Right renal pelvis (tissue), 4 donors: ENCODE results near the gene TNPO2. TPM values are rescaled to one million over a fixed set of nuclear protein-coding genes. Genes with fewer than 3 reads are reported as not detected.
"Not testable (repeated sequence)": the region's sequence is repeated elsewhere in the genome, so short reads cannot be mapped to it uniquely, and the experiment has no call there.

Experiments
- DNase-seq, 4 donors: peaks; one replicate each; pipeline ENCODE4 v3.0.0-alpha.2; 2013; ENCODE audit warnings: low read depth in 4 of 4, low spot score in 3 of 4, missing footprints in 1 of 4
- polyA plus RNA-seq, 4 donors: library from polyadenylated mRNA; unstranded; fragments of 120-200 nt; gene quantifications; one replicate each; pipeline ENCODE4 v1.2.1, GENCODE V29; 2013; ENCODE audit not compliant: insufficient read length in 4 of 4

Gene TNPO2
- polyA plus RNA-seq, 4 donors, result 65.4 to 76.8 (median 68.6) TPM

GRCh38 chr19:12708641-12709040 is 15.1 kb downstream of the TNPO2 start:
- no peak for DNase-seq

GRCh38 chr19:12706332-12706718 is 17.4 kb downstream of the TNPO2 start:
- DNase-seq, result no peak

- no peak for DNase-seq
Measured at GRCh38 chr19:12705654-12706331, 17.9 kb downstream of the TNPO2 start.

GRCh38 chr19:12705169-12705568 is 18.6 kb downstream of the TNPO2 start:
- no peak for DNase-seq

GRCh38 chr19:12703046-12703445 is 20.7 kb downstream of the TNPO2 start:
- no peak for DNase-seq

GRCh38 chr19:12701596-12702282 is 22.0 kb downstream of the TNPO2 start:
- DNase-seq, result no peak

- no peak for DNase-seq
Measured at GRCh38 chr19:12698138-12698537, 25.6 kb downstream of the TNPO2 start.

- DNase-seq, result not testable (repeated sequence)
Measured at GRCh38 chr19:12697425-12697824, 26.3 kb downstream of the TNPO2 start.

- DNase-seq, result peak; percentile 91 to 95 (median 94)
Measured at GRCh38 chr19:12696366-12697335, 27.1 kb downstream of the TNPO2 start, which contains the start of gene FBXW9. FBXW9 (minus strand) TSS chr19:12696631; CDS start chr19:12696581, 50 bp downstream.

- DNase-seq, result no peak
Measured at GRCh38 chr19:12695997-12696365, 27.8 kb downstream of the TNPO2 start.

GRCh38 chr19:12695514-12695913 is 28.2 kb downstream of the TNPO2 start:
- DNase-seq, result no peak

GRCh38 chr19:12695096-12695495 is 28.6 kb downstream of the TNPO2 start:
- DNase-seq, result no peak

GRCh38 chr19:12694641-12695040 is 29.1 kb downstream of the TNPO2 start:
- DNase-seq, result no peak

- no peak for DNase-seq
Measured at GRCh38 chr19:12692960-12693359, 30.8 kb downstream of the TNPO2 start.

GRCh38 chr19:12689581-12690216 is 34.0 kb downstream of the TNPO2 start:
- no peak for DNase-seq

- no peak for DNase-seq
Measured at GRCh38 chr19:12689012-12689411, 34.7 kb downstream of the TNPO2 start.

GRCh38 chr19:12687496-12688196 is 36.1 kb downstream of the TNPO2 start, which contains the start of gene GNG14:
GNG14 (plus strand) TSS chr19:12687998; CDS start chr19:12688049, 51 bp downstream.
- no peak for DNase-seq

- DNase-seq, result no peak
Measured at GRCh38 chr19:12685831-12686230, 37.9 kb downstream of the TNPO2 start.

- peak; percentile 94 to 97 (median 95) for DNase-seq
Measured at GRCh38 chr19:12681074-12681987, 42.4 kb downstream of the TNPO2 start, which contains the start of gene DHPS. DHPS (minus strand) TSS chr19:12681880; CDS start chr19:12681766, 114 bp downstream.
